OCI-LY1 (cell line): ENCODE measurements around the gene RIPK4.

Source experiments
- H2AFZ ChIP-seq: fragments of 200-600 bp; sonication (generic), shearing (Covaris generic); 2 replicates; pipeline ENCODE4 v1.6.0; 2014; ENCODE audit warnings: antibody characterized with exemption, mild to moderate bottlenecking, low read length
- H3F3A ChIP-seq: fragments of 200-600 bp; sonication (generic), shearing (Covaris generic); 2 replicates; pipeline ENCODE4 v1.6.0; 2014; ENCODE audit warnings: mild to moderate bottlenecking, antibody characterized with exemption, low read length, moderate library complexity; ENCODE audit not compliant: insufficient read depth
- H3K27ac ChIP-seq: fragments of 200-600 bp; sonication (generic); 2 replicates; pipeline ENCODE4 v1.5.1; 2014; ENCODE audit warnings: low read length, mixed run types, mild to moderate bottlenecking, low read depth; ENCODE audit not compliant: poor library complexity, severe bottlenecking
- H3K27me3 ChIP-seq: fragments of 200-600 bp; sonication (generic); 2 replicates; pipeline ENCODE4 v1.6.0; 2014; ENCODE audit warnings: antibody characterized with exemption, mild to moderate bottlenecking, low read length, moderate library complexity; ENCODE audit not compliant: insufficient read depth
- H3K36me3 ChIP-seq: fragments of 200-600 bp; sonication (generic); 2 replicates; pipeline ENCODE4 v1.6.1; 2014; ENCODE audit warnings: mild to moderate bottlenecking, antibody characterized with exemption, low read length, moderate library complexity, mixed read lengths; ENCODE audit not compliant: insufficient read depth
- H3K4me1 ChIP-seq: fragments of 200-600 bp; sonication (generic); 2 replicates; pipeline ENCODE4 v1.5.1; 2014; ENCODE audit warnings: mild to moderate bottlenecking, low read length, moderate library complexity; ENCODE audit not compliant: insufficient read depth, severe bottlenecking
- H3K4me2 ChIP-seq: fragments of 200-600 bp; sonication (generic), shearing (Covaris generic); 2 replicates; pipeline ENCODE4 v1.6.1; 2014; ENCODE audit warnings: low read length
- H3K4me3 ChIP-seq: fragments of 200-600 bp; sonication (generic); 2 replicates; pipeline ENCODE4 v1.5.1; 2014; ENCODE audit warnings: low read length, low read depth, mild to moderate bottlenecking, mixed read lengths; ENCODE audit not compliant: poor library complexity, severe bottlenecking
- H3K79me2 ChIP-seq: fragments of 200-600 bp; shearing (Covaris generic); 2 replicates; pipeline ENCODE4 v1.6.1; 2016; ENCODE audit warnings: mixed run types, low read length, mixed read lengths; ENCODE audit not compliant: insufficient read depth
- H3K9ac ChIP-seq: fragments of 200-600 bp; sonication (generic), shearing (Covaris generic); 2 replicates; pipeline ENCODE4 v1.6.1; 2014; ENCODE audit warnings: mild to moderate bottlenecking, low read length, mixed read lengths
- H3K9me2 ChIP-seq: fragments of 200-600 bp; sonication (generic), shearing (Covaris generic); 2 replicates; pipeline ENCODE4 v1.6.1; 2014; ENCODE audit warnings: low read depth, mild to moderate bottlenecking, low read length, mixed read lengths
- H3K9me3 ChIP-seq: fragments of 200-600 bp; shearing (Covaris generic); 2 replicates; pipeline ENCODE4 v1.6.1; 2014; ENCODE audit warnings: low read length, mixed read lengths
- H4K20me1 ChIP-seq: fragments of 200-600 bp; sonication (generic), shearing (Covaris generic); 2 replicates; pipeline ENCODE4 v1.6.0; 2016; ENCODE audit warnings: mild to moderate bottlenecking, low read length; ENCODE audit not compliant: insufficient read depth
- CTCF ChIP-seq: fragments of 200-600 bp; sonication (generic), shearing (Covaris generic); IDR thresholded peaks from 2 replicates; pipeline ENCODE4 v1.5.1; 2017; ENCODE audit warnings: mild to moderate bottlenecking, antibody characterized with exemption, low read length, moderate library complexity, mixed read lengths
- EZH2 ChIP-seq: fragments of 200-600 bp; sonication (generic), shearing (Covaris generic); IDR thresholded peaks from 2 replicates; pipeline ENCODE4 v1.8.0; 2017; ENCODE audit warnings: borderline replicate concordance, mixed run types, mild to moderate bottlenecking, antibody characterized with exemption, low read length, moderate library complexity, mixed read lengths

RIPK4 gene

DNA sequence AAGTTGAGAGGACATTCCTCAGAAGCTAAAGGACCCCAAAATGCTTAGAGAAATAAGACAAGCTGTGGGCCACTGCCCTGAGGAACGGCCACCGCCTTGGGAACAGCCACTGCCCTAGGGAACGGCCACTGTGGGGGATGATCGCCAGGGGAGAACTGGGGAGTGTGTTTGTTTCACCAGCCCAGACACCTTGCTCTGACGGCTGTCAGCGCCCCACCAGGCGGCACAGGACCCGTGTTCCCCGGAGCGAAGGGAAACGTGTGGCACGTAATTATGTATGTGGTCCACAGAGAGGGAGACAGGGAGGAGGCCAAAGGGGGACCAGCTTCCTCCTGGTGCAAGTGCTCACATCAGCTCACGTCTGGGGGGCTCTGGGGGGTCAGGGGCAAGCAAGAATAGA lies 45.8 kb upstream of the RIPK4 start:
- Histone ChIP-seq H3K9me2 (no peaks in the 10 kb centered on the region), H3K27ac (no peak overlapping the region), H3K9me3 (no peaks in the 10 kb centered on the region), H4K20me1 (no peaks in the 10 kb centered on the region), H2AFZ (no peak overlapping the region), H3K4me3 (no peak overlapping the region), H3K9ac (no peak overlapping the region), H3K79me2 (no peaks in the 10 kb centered on the region), H3K36me3 (peaks cover 91% of the 10 kb centered on the region), H3K27me3 (no peaks in the 10 kb centered on the region), H3K4me1 (peaks cover 10% of the 10 kb centered on the region), H3K4me2 (no peak overlapping the region), H3F3A (no peaks in the 10 kb centered on the region)
- TF ChIP-seq EZH2, result no peak
- no peak for TF ChIP-seq CTCF

DNA sequence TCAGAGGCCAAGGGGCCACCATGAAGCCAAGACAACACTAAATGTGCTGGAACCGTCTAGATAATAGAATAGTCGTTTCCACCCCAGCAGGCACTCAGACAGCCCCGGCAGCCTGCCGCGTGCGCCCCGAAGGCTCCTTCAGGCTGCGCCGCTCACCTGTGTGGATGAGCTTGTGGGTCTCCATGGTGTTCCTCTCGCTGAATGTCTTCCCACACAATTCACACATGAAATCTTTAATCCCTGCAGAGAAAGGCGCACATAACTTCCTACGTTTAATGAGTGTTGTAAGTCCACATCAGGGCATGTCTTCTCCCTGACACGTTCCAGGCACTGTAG lies 43.7 kb upstream of the RIPK4 start:
- no peaks in the 10 kb centered on the region for H3K4me1 ChIP-seq
- no peaks in the 10 kb centered on the region for H3F3A ChIP-seq
- no peak overlapping the region for H2AFZ ChIP-seq
- H3K27ac ChIP-seq, result no peak overlapping the region
- H3K9me3 ChIP-seq, result no peaks in the 10 kb centered on the region
- no peak overlapping the region for H3K9ac ChIP-seq
- H3K36me3 ChIP-seq, result peaks cover 86% of the 10 kb centered on the region
- no peaks in the 10 kb centered on the region for H3K27me3 ChIP-seq
- 0 out of 2 replicates have a peak, but pooled peaks cover 3% of the 10 kb centered on the region for H3K79me2 ChIP-seq
- TF ChIP-seq CTCF (no peak), EZH2 (no peak)
- H4K20me1 ChIP-seq, result no peaks in the 10 kb centered on the region
- H3K4me3 ChIP-seq, result no peak overlapping the region
- no peaks in the 10 kb centered on the region for H3K9me2 ChIP-seq
- no peak overlapping the region for H3K4me2 ChIP-seq

DNA sequence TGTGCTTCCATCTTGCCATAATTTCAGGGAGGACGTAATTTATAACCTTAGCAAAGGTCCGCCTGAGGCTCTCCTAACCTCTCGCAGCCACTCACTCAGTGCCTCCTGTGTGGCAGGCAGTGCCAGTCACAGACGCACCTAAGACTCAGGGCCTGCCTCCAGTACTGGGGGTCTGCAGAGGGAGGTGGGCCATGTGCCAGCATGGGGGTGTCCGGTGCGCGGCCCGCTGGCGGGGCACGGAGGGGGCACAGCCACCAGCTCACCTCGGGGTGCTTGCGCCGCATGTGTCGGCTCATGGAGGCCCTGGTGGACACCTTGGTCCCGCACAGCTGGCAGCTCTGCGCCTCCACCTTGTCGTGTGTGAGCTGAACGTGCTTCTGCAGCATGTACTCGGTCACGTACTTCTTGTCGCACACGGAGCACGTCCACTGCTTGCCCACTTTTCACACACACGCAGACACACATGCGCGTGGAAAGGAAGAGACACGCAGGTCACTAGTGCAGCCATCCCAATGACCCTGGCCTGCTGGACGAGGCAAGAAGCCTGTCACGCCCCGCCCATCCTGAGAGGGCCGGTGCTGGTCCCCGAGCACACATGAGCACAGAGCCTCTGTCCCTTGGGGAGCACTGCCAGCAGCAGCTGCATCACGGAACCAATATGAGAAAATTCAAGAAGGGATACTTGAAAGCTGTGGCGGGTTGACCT lies 43.2 kb upstream of the RIPK4 start:
- Histone ChIP-seq H3K79me2 (0 out of 2 replicates have a peak, but pooled peaks cover 3% of the 10 kb centered on the region), H3K4me3 (no peak overlapping the region), H3K27me3 (no peaks in the 10 kb centered on the region), H2AFZ (no peak overlapping the region), H3K36me3 (peaks cover 86% of the 10 kb centered on the region), H3K27ac (no peak overlapping the region), H3K9me2 (no peaks in the 10 kb centered on the region), H3K4me2 (no peak overlapping the region), H4K20me1 (no peaks in the 10 kb centered on the region), H3K9me3 (no peaks in the 10 kb centered on the region), H3F3A (no peaks in the 10 kb centered on the region), H3K4me1 (no peaks in the 10 kb centered on the region), H3K9ac (no peak overlapping the region)
- TF ChIP-seq CTCF, result no peak
- no peak for TF ChIP-seq EZH2
